T-cell (primary cell): ENCODE data around the gene GOLGA7B. TPM values are rescaled to one million over a fixed set of nuclear protein-coding genes. Genes with fewer than 3 reads are reported as not detected.

Experiments
- ATAC-seq, 4 experiments: fragments of 200-7000 bp in 3 of 4; fragments of 150-1000 bp in 1 of 4; cut with Tn5 transposase; replicated peaks in 1 of 4; 1 replicate in 3 of 4; 2 replicates in 1 of 4; pipeline ENCODE4 v1.10.0; 2021; ENCODE audit warnings: moderate library complexity in 3 of 4, mild to moderate bottlenecking in 2 of 4, moderate number of reproducible peaks in 1 of 4
- CTCF ChIA-PET, 2 donors: fragments of 300-600 bp; sonication (Branson Sonifier 250); formaldehyde crosslinking; loops; one replicate each; lab custom pipeline; 2022; ENCODE audit warnings: antibody characterized with exemption in 2 of 2; lab: Charles Lee
- POLR2A ChIA-PET, 2 donors: fragments of 300-600 bp; sonication (Branson Sonifier 250); formaldehyde crosslinking; loops; one replicate each; lab custom pipeline; 2022; ENCODE audit warnings: antibody characterized with exemption in 2 of 2; lab: Charles Lee
- DNase-seq, 35 experiments: peaks; one replicate each; pipeline versions ENCODE4 v3.0.0 to v3.0.0-alpha.2; 2013 to 2023
- H3K27ac ChIP-seq: one replicate; pipeline ENCODE4 v1.5.1; 2013; ENCODE audit warnings: low read length
- H3K27me3 ChIP-seq, 2 experiments: replicated peaks in 1 of 2; 1 replicate in 1 of 2; 2 replicates in 1 of 2; pipeline versions ENCODE4 v1.6.1 to v1.7.0; 2013; ENCODE audit warnings: low read length in 1 of 2, mixed read lengths in 1 of 2; ENCODE audit not compliant: control insufficient read depth in 2 of 2, insufficient read depth in 2 of 2; ENCODE audit errors: extremely low read depth in 1 of 2
- H3K36me3 ChIP-seq, 2 donors: 1 replicate in 1 of 2; 2 replicates in 1 of 2; pipeline versions ENCODE4 v1.6.1 to v1.7.0; 2013; ENCODE audit warnings: low read length in 1 of 2; ENCODE audit not compliant: control insufficient read depth in 2 of 2, insufficient read depth in 1 of 2; ENCODE audit errors: extremely low read depth in 1 of 2
- H3K4me1 ChIP-seq, 2 experiments: 1 replicate in 1 of 2; 2 replicates in 1 of 2; pipeline versions ENCODE4 v1.6.1 to v1.7.0; 2013; ENCODE audit warnings: low read length in 2 of 2, mixed read lengths in 1 of 2; ENCODE audit not compliant: insufficient read depth in 2 of 2, control insufficient read depth in 1 of 2; ENCODE audit errors: extremely low read depth in 1 of 2
- H3K4me3 ChIP-seq, 2 donors: 1 replicate in 1 of 2; 2 replicates in 1 of 2; pipeline versions ENCODE4 v1.5.1 to v1.7.0; 2013; ENCODE audit warnings: mild to moderate bottlenecking in 2 of 2, low read length in 1 of 2, moderate library complexity in 1 of 2; ENCODE audit not compliant: control insufficient read depth in 1 of 2; ENCODE audit errors: extremely low read depth in 1 of 2
- H3K9me3 ChIP-seq: 2 replicates; pipeline ENCODE4 v1.7.0; 2013
- H3K27ac Mint-ChIP-seq, 2 donors: one replicate each; pipeline ENCODE4 v1.8.0; 2020 to 2021; ENCODE audit warnings: mild to moderate bottlenecking in 2 of 2, mixed read lengths in 2 of 2
- H3K27me3 Mint-ChIP-seq, 2 donors: one replicate each; pipeline ENCODE4 v1.8.0; 2021 to 2022; ENCODE audit warnings: mixed read lengths in 2 of 2
- H3K36me3 Mint-ChIP-seq: one replicate; pipeline ENCODE4 v1.8.0; 2021; ENCODE audit warnings: mixed read lengths
- H3K4me1 Mint-ChIP-seq, 3 donors: one replicate each; pipeline ENCODE4 v1.8.0; 2020 to 2022; ENCODE audit warnings: mixed read lengths in 3 of 3, mild to moderate bottlenecking in 1 of 3
- H3K4me3 Mint-ChIP-seq, 3 donors: one replicate each; pipeline ENCODE4 v1.8.0; 2020 to 2022; ENCODE audit warnings: mild to moderate bottlenecking in 3 of 3, mixed read lengths in 3 of 3, moderate library complexity in 3 of 3
- H3K9me3 Mint-ChIP-seq, 3 donors: one replicate each; pipeline ENCODE4 v1.8.0; 2020 to 2022; ENCODE audit warnings: mixed read lengths in 3 of 3
- WGBS: methylation state at CpG from one replicate; pipeline ENCODE4 v1.1.5; 2013; ENCODE audit warnings: missing lambda C conversion rate; ENCODE audit not compliant: insufficient coverage; 5-methylcytosine and 5-hydroxymethylcytosine counted together
- total RNA-seq, 35 experiments: library from RNA in 6 of 35; stranded (reverse) in 6 of 35; fragments of 120-200 nt in 1 of 35; gene quantifications; one replicate each; pipeline versions ENCODE4 v1.2.1 to v1.2.4 and lab custom pipeline; 2013 to 2026

Gene GOLGA7B
- total RNA-seq, 5 donors from 2014 or later (not counting 1 experiment from before 2014, with no cell fraction given): 9.4 to 16.7 (median 12.2) TPM

DNA sequence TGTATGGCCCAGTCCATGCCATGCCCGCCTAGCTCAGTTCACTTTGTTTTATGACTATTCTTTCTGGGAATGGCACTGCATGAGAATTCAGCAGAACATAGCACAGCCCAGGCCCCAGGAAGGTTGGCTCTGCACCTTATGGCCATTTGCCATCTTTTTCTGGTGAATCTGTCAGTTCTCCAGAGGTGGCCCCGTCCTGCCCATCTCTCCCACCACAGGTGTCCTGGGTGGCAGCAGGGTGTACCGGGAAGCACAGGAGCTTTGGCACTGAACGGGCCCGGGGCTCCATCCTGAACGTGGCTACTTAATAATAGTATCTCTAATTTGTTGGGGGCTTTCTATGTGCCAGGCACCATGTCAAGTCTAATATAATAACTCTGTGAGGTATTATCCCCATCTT, 24.7 kb downstream of the GOLGA7B start:
- H3K4me1 ChIP-seq: peaks cover 5 to 10% of the 10 kb centered on the region in 2 experiments
- no peaks in the 10 kb centered on the region for H3K36me3 ChIP-seq
- 70% methylated on average over 2 of the region's 6 CpGs for WGBS
- no peak overlapping the region for H3K4me3 ChIP-seq
- Mint-ChIP-seq H3K36me3 (no peaks in the 10 kb centered on the region), H3K9me3 (no peaks in the 10 kb centered on the region), H3K27me3 (peaks cover 13 to 18% of the 10 kb centered on the region in 2 donors), H3K4me1 (peaks cover 5 to 7% (median 7%) of the 10 kb centered on the region in 3 donors), H3K4me3 (no peak overlapping the region), H3K27ac (no peak overlapping the region)
- ATAC-seq (no peak), DNase-seq (no peak)
- CTCF ChIA-PET: interaction anchor here in 1 of 2 donors (1.0 to 2.4 kb wide), 2 partner anchors 82 to 115 kb away, joined by 3 to 8 read pairs; no protein-coding TSS in a partner anchor
- peaks cover 0 to 23% of the 10 kb centered on the region in 2 experiments for H3K27me3 ChIP-seq
- POLR2A ChIA-PET: interaction anchor here in 1 of 2 donors (0.6 kb wide), 1 partner anchor 645 kb away, joined by 3 read pairs; no protein-coding TSS in a partner anchor
- H3K27ac ChIP-seq: no peak overlapping the region
- no peaks in the 10 kb centered on the region for H3K9me3 ChIP-seq

DNA sequence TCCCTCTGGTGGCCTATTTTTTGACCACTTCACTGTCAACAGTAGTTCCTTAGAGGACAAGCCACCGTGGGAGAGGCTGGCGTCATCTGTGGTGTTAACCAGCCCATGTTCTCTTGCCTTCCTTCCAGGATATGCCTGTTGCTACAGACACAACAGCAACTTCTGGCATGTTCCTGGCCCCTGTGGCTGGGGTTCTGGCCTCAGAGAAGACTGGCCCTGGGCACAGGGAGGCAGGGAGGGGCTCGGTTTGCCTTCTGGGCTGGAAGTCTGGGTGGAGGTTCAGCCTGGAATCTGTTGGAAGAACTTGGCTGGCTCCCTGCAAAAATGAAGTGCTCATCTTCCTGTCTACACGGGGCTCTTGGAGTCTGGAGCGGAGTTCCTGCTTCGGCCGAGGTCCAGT, 25.7 kb downstream of the GOLGA7B start:
- H3K27me3 ChIP-seq: peaks cover 0 to 23% of the 10 kb centered on the region in 2 experiments
- CTCF ChIA-PET: interaction anchor here in 1 of 2 donors (2.4 kb wide), 1 partner anchor 83 kb away, joined by 8 read pairs; no protein-coding TSS in a partner anchor
- no peaks in the 10 kb centered on the region for H3K4me1 ChIP-seq
- Mint-ChIP-seq H3K4me3 (no peak overlapping the region), H3K4me1 (peaks cover 0 to 1% (median 0%) of the 10 kb centered on the region in 3 donors), H3K36me3 (no peaks in the 10 kb centered on the region), H3K27ac (no peak overlapping the region), H3K9me3 (no peaks in the 10 kb centered on the region), H3K27me3 (peaks cover 15 to 19% of the 10 kb centered on the region in 2 donors)
- DNase-seq: no peak
- ATAC-seq: no peak
- no peaks in the 10 kb centered on the region for H3K36me3 ChIP-seq
- POLR2A ChIA-PET: no interaction called here
- no peak overlapping the region for H3K4me3 ChIP-seq
- H3K27ac ChIP-seq: no peak overlapping the region
- H3K9me3 ChIP-seq: no peaks in the 10 kb centered on the region
- 82% methylated on average over 7 of the region's 7 CpGs for WGBS

DNA sequence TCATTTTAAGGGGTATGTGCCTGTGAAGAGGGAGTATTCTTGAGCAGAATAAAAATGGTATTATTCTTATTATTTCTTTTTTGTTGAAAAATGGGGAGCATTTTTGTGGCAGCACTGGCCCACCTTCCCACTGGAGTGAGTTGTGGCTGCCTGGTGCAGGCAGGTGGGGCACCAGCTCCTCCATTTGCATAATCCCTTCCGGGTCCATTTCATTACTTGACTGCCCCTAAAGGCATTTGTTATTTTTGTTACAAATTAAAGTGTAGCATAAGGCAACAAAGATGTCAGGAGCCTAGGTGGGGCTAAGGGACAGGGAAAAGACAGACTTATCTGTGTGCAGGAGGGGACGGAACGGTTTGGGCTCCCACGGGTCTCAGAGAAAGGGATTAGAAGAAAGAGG, 26.8 kb downstream of the GOLGA7B start:
- no peaks in the 10 kb centered on the region for H3K9me3 ChIP-seq
- Mint-ChIP-seq H3K27me3 (peaks cover 19 to 21% of the 10 kb centered on the region in 2 donors), H3K9me3 (no peaks in the 10 kb centered on the region), H3K4me1 (no peaks in the 10 kb centered on the region), H3K27ac (no peak overlapping the region), H3K4me3 (no peak overlapping the region), H3K36me3 (no peaks in the 10 kb centered on the region)
- CTCF ChIA-PET: interaction anchor here in 1 of 2 donors (0.6 to 2.4 kb wide), 2 partner anchors 82 to 84 kb away, joined by 5 to 8 read pairs; no protein-coding TSS in a partner anchor
- DNase-seq (no peak), ATAC-seq (no peak)
- no peaks in the 10 kb centered on the region for H3K36me3 ChIP-seq
- H3K27ac ChIP-seq: no peak overlapping the region
- peaks cover 0 to 29% of the 10 kb centered on the region in 2 experiments for H3K27me3 ChIP-seq
- no peaks in the 10 kb centered on the region for H3K4me1 ChIP-seq
- WGBS: 88% methylated on average over 4 of the region's 4 CpGs
- H3K4me3 ChIP-seq: no peak overlapping the region
- POLR2A ChIA-PET: interaction anchor here in 1 of 2 donors (0.6 kb wide), 1 partner anchor 11 kb away, joined by 3 read pairs; no protein-coding TSS in a partner anchor

DNA sequence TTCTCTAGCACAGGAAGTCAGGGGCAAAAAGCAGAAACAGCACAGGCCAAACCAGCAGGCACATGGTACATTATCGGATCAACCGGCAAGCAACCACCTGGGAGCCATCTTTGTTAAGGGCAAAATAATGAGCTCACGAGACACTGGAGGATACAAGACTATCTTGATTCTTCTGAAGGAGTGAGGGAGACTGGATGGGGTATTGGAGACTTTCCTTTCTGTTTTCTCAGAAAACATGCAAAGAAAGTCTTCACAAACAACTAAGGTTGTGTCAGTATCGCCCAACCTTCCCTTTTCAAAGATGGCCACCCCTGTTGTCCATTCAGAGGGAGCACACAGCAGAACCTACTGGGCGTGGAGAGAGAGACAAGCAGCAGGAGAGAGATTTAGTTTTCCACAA, 29.6 kb downstream of the GOLGA7B start:
- peaks cover 0 to 29% of the 10 kb centered on the region in 2 experiments for H3K27me3 ChIP-seq
- no peaks in the 10 kb centered on the region for H3K4me1 Mint-ChIP-seq
- ChIA-PET POLR2A (no interaction called here), CTCF (no interaction called here)
- H3K9me3 ChIP-seq: no peaks in the 10 kb centered on the region
- no peak overlapping the region for H3K4me3 ChIP-seq
- peaks cover 22 to 23% of the 10 kb centered on the region in 2 donors for H3K27me3 Mint-ChIP-seq
- H3K27ac ChIP-seq: no peak overlapping the region
- ATAC-seq (no peak), DNase-seq (no peak)
- no CpG with 5 or more reads among the region's 5 CpGs for WGBS
- no peaks in the 10 kb centered on the region for H3K36me3 ChIP-seq
- no peaks in the 10 kb centered on the region for H3K9me3 Mint-ChIP-seq
- no peak overlapping the region for H3K27ac Mint-ChIP-seq
- peaks cover 0 to 13% of the 10 kb centered on the region in 2 experiments for H3K4me1 ChIP-seq
- H3K4me3 Mint-ChIP-seq: no peak overlapping the region
- H3K36me3 Mint-ChIP-seq: no peaks in the 10 kb centered on the region

DNA sequence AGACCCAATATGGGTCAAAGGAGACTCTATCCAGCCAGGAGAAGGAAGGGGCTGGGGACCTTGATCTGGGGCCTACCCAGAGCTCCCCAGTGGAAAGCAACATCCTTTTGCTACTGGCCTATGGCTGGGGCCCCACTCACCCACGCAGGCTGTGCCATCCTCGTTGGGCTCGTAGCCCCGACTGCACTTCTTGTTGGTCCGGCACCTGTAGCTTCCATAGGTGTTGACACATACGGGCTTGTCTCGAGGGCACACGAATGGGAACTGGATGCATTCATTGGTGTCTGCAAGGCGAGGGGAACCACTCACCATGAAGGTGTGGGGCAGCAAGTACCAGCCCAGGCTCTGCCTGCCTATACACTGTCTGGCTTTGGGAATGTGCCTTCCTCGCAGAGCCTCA, 30.5 kb downstream of the GOLGA7B start:
- no peak overlapping the region for H3K4me3 Mint-ChIP-seq
- Histone ChIP-seq H3K4me1 (peaks cover 0 to 13% of the 10 kb centered on the region in 2 experiments), H3K36me3 (no peaks in the 10 kb centered on the region), H3K9me3 (no peaks in the 10 kb centered on the region), H3K27me3 (peaks cover 0 to 23% of the 10 kb centered on the region in 2 experiments), H3K4me3 (no peak overlapping the region), H3K27ac (no peak overlapping the region)
- ATAC-seq: no peak
- H3K36me3 Mint-ChIP-seq: no peaks in the 10 kb centered on the region
- POLR2A ChIA-PET: no interaction called here
- H3K4me1 Mint-ChIP-seq: no peaks in the 10 kb centered on the region
- DNase-seq: no peak
- H3K27me3 Mint-ChIP-seq: peaks cover 17 to 18% of the 10 kb centered on the region in 2 donors
- H3K9me3 Mint-ChIP-seq: no peaks in the 10 kb centered on the region
- 93% methylated on average over 10 of the region's 10 CpGs for WGBS
- CTCF ChIA-PET: interaction anchor here in 1 of 2 donors (0.5 kb wide), 1 partner anchor 91 kb away, joined by 12 read pairs; no protein-coding TSS in a partner anchor
- H3K27ac Mint-ChIP-seq: no peak overlapping the region

DNA sequence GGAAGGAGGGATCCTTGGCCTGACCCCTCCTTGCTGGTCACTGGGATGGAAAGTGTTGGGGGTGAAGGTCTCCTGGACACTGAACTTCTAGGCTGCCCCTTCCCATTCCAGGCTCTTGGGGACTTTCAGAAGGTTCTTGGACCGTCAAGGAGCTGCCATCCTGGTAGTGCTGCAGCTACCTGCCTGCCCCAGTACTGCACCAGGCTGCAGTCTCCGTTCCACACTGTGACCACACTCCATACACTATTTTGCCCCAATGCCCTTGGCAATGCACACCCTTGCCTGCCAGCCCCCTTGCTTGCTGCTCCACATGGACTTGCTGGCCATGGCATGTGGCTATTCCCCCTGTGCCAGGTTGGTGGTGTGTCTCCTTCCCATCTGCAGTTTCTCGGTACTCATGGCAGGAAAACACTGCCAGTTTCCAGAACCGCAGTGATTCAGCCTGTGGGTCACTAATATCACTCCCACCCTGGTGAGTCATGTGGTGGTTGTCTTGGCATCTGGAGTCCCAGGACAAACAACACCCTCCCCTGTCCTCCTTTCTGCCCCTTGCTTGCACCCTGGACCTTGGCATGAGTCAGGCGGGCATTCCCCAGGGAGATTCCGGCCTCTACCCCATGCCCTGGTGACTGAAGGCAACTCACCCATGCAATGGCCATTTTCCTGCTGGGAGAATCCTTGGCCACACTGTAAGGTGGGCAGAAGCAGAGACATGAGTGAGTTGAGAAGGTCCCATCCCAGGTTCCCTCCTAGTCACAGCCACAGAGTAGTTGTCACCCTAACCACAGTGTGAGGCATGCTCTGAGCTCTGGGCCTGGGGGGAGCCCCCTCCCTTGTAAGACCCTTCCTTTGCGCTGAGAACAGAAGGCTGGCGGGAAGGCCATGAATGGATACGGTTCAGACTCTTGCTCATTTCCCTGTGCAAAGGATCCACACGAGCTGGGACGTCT, 32.8 kb downstream of the GOLGA7B start:
- Mint-ChIP-seq H3K27me3 (peaks cover 12 to 14% of the 10 kb centered on the region in 2 donors), H3K4me1 (no peaks in the 10 kb centered on the region), H3K9me3 (no peaks in the 10 kb centered on the region), H3K36me3 (no peaks in the 10 kb centered on the region), H3K27ac (no peak overlapping the region), H3K4me3 (no peak overlapping the region)
- Histone ChIP-seq H3K27me3 (peaks cover 0 to 14% of the 10 kb centered on the region in 2 experiments), H3K4me3 (no peak overlapping the region), H3K4me1 (peaks cover 0 to 13% of the 10 kb centered on the region in 2 experiments), H3K27ac (no peak overlapping the region), H3K36me3 (no peaks in the 10 kb centered on the region), H3K9me3 (no peaks in the 10 kb centered on the region)
- DNase-seq (no peak), ATAC-seq (no peak)
- 69% methylated on average over 3 of the region's 11 CpGs for WGBS
- ChIA-PET CTCF (no interaction called here), POLR2A (no interaction called here)
